Lower leg skin (tissue), 3 donors: ENCODE results near the gene NME3.

Experiments
- POLR2A ChIP-seq, 2 donors: fragments of 450-650 bp; IDR thresholded peaks; one replicate each; pipeline ENCODE4 v1.6.1; 2016 to 2017; ENCODE audit warnings: antibody characterized with exemption in 2 of 2, mild to moderate bottlenecking in 1 of 2, moderate library complexity in 1 of 2
- TF ChIP-seq, protein P1 (sequence below), 3 donors: fragments of 450-650 bp; IDR thresholded peaks; one replicate each; pipeline ENCODE4 v1.5.1; 2016; ENCODE audit warnings: antibody characterized with exemption in 3 of 3, mild to moderate bottlenecking in 3 of 3, moderate library complexity in 2 of 3

DNA sequence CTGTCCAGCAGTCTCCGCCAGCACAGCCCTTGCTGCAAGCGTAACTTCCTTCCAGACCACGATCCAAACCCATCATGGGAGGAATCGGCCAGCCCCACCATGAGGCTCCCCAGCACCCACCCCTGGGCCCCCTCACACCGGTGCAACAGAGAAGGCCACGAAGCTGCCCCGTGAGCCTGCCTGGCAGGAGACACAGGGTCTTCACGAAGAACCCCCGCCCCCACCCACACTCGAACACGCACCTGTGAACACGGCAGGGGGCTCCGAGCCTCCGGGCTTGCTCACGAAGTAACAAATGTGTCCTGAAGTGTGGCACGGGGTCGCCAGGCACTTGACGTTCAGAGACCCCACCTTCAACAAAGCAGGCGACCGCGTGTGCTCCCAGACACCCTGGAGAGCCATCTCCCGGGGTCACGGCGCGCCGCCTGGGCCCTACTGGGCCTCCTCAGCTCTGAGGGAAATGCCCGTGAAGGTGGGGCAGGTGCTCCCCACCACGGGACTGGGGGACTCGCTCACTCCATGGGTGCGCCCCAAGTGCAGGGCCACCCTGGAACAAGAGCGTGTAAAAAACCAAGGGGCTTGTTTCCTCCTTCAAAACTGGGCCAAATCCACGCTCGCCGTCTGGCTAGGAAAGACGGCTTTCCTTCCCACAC, 47.7 kb upstream of the NME3 start:
- TF ChIP-seq, protein P1, sequence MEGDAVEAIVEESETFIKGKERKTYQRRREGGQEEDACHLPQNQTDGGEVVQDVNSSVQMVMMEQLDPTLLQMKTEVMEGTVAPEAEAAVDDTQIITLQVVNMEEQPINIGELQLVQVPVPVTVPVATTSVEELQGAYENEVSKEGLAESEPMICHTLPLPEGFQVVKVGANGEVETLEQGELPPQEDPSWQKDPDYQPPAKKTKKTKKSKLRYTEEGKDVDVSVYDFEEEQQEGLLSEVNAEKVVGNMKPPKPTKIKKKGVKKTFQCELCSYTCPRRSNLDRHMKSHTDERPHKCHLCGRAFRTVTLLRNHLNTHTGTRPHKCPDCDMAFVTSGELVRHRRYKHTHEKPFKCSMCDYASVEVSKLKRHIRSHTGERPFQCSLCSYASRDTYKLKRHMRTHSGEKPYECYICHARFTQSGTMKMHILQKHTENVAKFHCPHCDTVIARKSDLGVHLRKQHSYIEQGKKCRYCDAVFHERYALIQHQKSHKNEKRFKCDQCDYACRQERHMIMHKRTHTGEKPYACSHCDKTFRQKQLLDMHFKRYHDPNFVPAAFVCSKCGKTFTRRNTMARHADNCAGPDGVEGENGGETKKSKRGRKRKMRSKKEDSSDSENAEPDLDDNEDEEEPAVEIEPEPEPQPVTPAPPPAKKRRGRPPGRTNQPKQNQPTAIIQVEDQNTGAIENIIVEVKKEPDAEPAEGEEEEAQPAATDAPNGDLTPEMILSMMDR (IDR thresholded peaks at IDR 0.05): no peak
- TF ChIP-seq POLR2A (IDR thresholded peaks at IDR 0.05): no peak
